ENCODE data around the gene ZNF423. TPM values are rescaled to one million over a fixed set of nuclear protein-coding genes. Genes with fewer than 3 reads are reported as not detected.

The ZNF423 gene
- total RNA-seq (14.5 and 22.2 TPM in 2 replicates), polyA plus RNA-seq (12.3 and 15.9 TPM in 2 replicates)

GRCh38 chr16:49855822-49856671 is at the start of gene ZNF423:
ZNF423 (minus strand) TSS chr16:49856112; CDS start chr16:49855774, 338 bp downstream.
- H3K4me1 ChIP-seq (ENCODE audit: low read depth) = peaks cover 27% of the 10 kb centered on the region
- H3K36me3 ChIP-seq = no peaks in the 10 kb centered on the region
- no peaks in the 10 kb centered on the region for H3K9me3 ChIP-seq (ENCODE audit: low read depth)
- H3K27ac ChIP-seq = peak within 1 kb of the TSS; percentile 83
- TF ChIP-seq CTCF (IDR thresholded peaks at IDR 0.05; ENCODE audit: low read depth, low read length) = no peak
- DNase-seq (ENCODE audit: low read depth in 1 of 2, low spot score in 1 of 2) = peak; percentile 37 to 66
- no peaks in the 10 kb centered on the region for H3K27me3 ChIP-seq
- H3K4me3 ChIP-seq = peak within 1 kb of the TSS; percentile 99

GRCh38 chr16:49904348-49905062 is 48.6 kb upstream of the ZNF423 start:
- no peak for DNase-seq (ENCODE audit: low read depth in 1 of 2, low spot score in 1 of 2)
- Histone ChIP-seq H3K27me3 (no peaks in the 10 kb centered on the region), H3K27ac (no peak overlapping the region), H3K9me3 (ENCODE audit: low read depth) (no peaks in the 10 kb centered on the region), H3K4me1 (ENCODE audit: low read depth) (no peaks in the 10 kb centered on the region), H3K36me3 (no peaks in the 10 kb centered on the region), H3K4me3 (no peak overlapping the region)
- no peak for TF ChIP-seq CTCF (IDR thresholded peaks at IDR 0.05; ENCODE audit: low read depth, low read length)

GRCh38 chr16:49902908-49903307 is 47.0 kb upstream of the ZNF423 start:
- Histone ChIP-seq H3K4me1 (ENCODE audit: low read depth) (no peaks in the 10 kb centered on the region), H3K4me3 (no peak overlapping the region), H3K9me3 (ENCODE audit: low read depth) (no peaks in the 10 kb centered on the region), H3K27ac (no peak overlapping the region), H3K27me3 (no peaks in the 10 kb centered on the region), H3K36me3 (no peaks in the 10 kb centered on the region)
- no peak for TF ChIP-seq CTCF (IDR thresholded peaks at IDR 0.05; ENCODE audit: low read depth, low read length)
- no peak for DNase-seq (ENCODE audit: low read depth in 1 of 2, low spot score in 1 of 2)

- no peaks in the 10 kb centered on the region for H3K4me1 ChIP-seq (ENCODE audit: low read depth)
- TF ChIP-seq CTCF (IDR thresholded peaks at IDR 0.05; ENCODE audit: low read depth, low read length) = no peak
- H3K27me3 ChIP-seq = no peaks in the 10 kb centered on the region
- DNase-seq (ENCODE audit: low read depth in 1 of 2, low spot score in 1 of 2) = no peak
- no peak overlapping the region for H3K4me3 ChIP-seq
- no peaks in the 10 kb centered on the region for H3K9me3 ChIP-seq (ENCODE audit: low read depth)
- no peaks in the 10 kb centered on the region for H3K36me3 ChIP-seq
- H3K27ac ChIP-seq = no peak overlapping the region
Measured at GRCh38 chr16:49901711-49902110, 45.8 kb upstream of the ZNF423 start.

GRCh38 chr16:49900875-49901274 is 45.0 kb upstream of the ZNF423 start:
- Histone ChIP-seq H3K9me3 (ENCODE audit: low read depth) (no peaks in the 10 kb centered on the region), H3K4me1 (ENCODE audit: low read depth) (no peaks in the 10 kb centered on the region), H3K27me3 (no peaks in the 10 kb centered on the region), H3K4me3 (no peak overlapping the region), H3K36me3 (no peaks in the 10 kb centered on the region), H3K27ac (no peak overlapping the region)
- DNase-seq (ENCODE audit: low read depth in 1 of 2, low spot score in 1 of 2) = no peak
- no peak for TF ChIP-seq CTCF (IDR thresholded peaks at IDR 0.05; ENCODE audit: low read depth, low read length)
